WI38 (cell line): ENCODE measurements around the gene TLNRD1.

Experiments used
- H3K4me3 ChIP-seq: 2 replicates; pipeline ENCODE4 v1.5.1; 2011; ENCODE audit warnings: low read depth, mild to moderate bottlenecking, control low read depth, low read length
- CTCF ChIP-seq: IDR thresholded peaks from 2 replicates; pipeline ENCODE4 v1.5.1; 2012; ENCODE audit warnings: low read depth, mild to moderate bottlenecking, control low read depth, low read length

Gene TLNRD1

GRCh38 chr15:81030301-81030750 is 29.6 kb downstream of the TLNRD1 start:
- no peak for TF ChIP-seq CTCF
- H3K4me3 ChIP-seq, result no peak overlapping the region

- H3K4me3 ChIP-seq, result no peak overlapping the region
- TF ChIP-seq CTCF, result no peak
Observed at GRCh38 chr15:81031203-81031602, 30.5 kb downstream of the TLNRD1 start.

GRCh38 chr15:81032355-81032754 is 31.6 kb downstream of the TLNRD1 start:
- H3K4me3 ChIP-seq, result no peak overlapping the region
- TF ChIP-seq CTCF, result no peak

GRCh38 chr15:81032818-81033217 is 32.1 kb downstream of the TLNRD1 start:
- H3K4me3 ChIP-seq, result no peak overlapping the region
- no peak for TF ChIP-seq CTCF

- TF ChIP-seq CTCF, result no peak
- H3K4me3 ChIP-seq, result no peak overlapping the region
Observed at GRCh38 chr15:81033508-81033907, 32.8 kb downstream of the TLNRD1 start.

- H3K4me3 ChIP-seq, result no peak overlapping the region
- no peak for TF ChIP-seq CTCF
Observed at GRCh38 chr15:81037952-81038743, 37.4 kb downstream of the TLNRD1 start.

- H3K4me3 ChIP-seq, result no peak overlapping the region
- no peak for TF ChIP-seq CTCF
Observed at GRCh38 chr15:81038975-81039607, 38.4 kb downstream of the TLNRD1 start.
